GM12875 (cell line): Measurements from ENCODE around the gene SIK3.

Source experiments
- H3K4me3 ChIP-seq: one replicate; pipeline ENCODE4 v1.5.1; 2011; ENCODE audit warnings: low read depth, low read length, control low read depth
- TF ChIP-seq, protein P1 (sequence below): IDR thresholded peaks from 2 replicates; pipeline ENCODE4 v1.5.1; 2011; ENCODE audit warnings: low read depth, mild to moderate bottlenecking, control low read depth, inconsistent platforms, low read length, moderate library complexity, borderline replicate concordance; ENCODE audit not compliant: insufficient read depth

Gene SIK3

DNA sequence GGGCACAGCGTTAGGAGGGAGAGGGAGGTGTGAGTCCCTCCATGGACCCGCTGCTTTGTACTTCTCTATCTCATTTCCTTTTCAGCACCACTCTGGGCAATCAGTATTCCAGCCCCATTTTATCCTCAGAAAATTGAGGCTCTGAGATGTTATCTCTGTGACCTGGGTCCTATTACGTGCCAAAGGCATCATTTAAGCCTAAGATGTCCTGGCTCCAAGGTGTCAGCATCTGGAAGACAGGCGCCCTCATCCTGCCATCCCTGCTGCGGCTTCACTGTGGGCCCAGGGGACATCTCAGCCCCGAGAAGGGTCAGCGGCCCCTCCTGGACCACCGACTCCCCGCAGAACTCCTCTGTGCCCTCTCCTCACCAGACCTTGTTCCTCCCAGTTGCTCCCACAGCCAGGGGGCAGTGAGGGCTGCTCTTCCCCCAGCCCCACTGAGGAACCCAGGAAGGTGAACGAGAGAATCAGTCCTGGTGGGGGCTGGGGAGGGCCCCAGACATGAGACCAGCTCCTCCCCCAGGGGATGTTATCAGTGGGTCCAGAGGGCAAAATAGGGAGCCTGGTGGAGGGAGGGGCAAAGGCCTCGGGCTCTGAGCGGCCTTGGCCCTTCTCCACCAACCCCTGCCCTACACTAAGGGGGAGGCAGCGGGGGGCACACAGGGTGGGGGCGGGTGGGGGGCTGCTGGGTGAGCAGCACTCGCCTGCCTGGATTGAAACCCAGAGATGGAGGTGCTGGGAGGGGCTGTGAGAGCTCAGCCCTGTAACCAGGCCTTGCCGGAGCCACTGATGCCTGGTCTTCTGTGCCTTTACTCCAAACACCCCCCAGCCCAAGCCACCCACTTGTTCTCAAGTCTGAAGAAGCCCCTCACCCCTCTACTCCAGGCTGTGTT, 269.4 kb downstream of the SIK3 start:
- TF ChIP-seq, protein P1, sequence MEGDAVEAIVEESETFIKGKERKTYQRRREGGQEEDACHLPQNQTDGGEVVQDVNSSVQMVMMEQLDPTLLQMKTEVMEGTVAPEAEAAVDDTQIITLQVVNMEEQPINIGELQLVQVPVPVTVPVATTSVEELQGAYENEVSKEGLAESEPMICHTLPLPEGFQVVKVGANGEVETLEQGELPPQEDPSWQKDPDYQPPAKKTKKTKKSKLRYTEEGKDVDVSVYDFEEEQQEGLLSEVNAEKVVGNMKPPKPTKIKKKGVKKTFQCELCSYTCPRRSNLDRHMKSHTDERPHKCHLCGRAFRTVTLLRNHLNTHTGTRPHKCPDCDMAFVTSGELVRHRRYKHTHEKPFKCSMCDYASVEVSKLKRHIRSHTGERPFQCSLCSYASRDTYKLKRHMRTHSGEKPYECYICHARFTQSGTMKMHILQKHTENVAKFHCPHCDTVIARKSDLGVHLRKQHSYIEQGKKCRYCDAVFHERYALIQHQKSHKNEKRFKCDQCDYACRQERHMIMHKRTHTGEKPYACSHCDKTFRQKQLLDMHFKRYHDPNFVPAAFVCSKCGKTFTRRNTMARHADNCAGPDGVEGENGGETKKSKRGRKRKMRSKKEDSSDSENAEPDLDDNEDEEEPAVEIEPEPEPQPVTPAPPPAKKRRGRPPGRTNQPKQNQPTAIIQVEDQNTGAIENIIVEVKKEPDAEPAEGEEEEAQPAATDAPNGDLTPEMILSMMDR: no peak
- H3K4me3 ChIP-seq: no peak overlapping the region

DNA sequence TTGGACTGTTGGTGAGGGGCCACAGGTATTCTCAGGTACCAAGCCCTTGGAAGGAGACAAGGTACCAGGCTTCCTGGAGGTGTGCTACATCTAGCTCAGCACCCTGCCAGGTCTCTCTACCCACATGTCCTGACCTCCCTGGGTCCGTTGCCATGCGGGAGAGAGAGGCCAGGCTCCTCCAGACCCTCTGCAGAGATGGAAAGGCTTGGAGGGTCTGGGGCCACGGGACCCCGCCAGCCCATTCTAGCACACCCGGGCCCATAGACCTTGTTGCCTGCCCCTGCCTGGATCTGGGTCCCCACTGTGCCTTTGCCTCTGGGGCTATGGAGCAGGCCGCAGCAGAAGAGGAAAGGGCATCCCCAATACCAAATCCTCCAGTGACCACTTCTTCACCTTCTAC, 270.8 kb downstream of the SIK3 start:
- H3K4me3 ChIP-seq: no peak overlapping the region
- TF ChIP-seq, protein P1: no peak

DNA sequence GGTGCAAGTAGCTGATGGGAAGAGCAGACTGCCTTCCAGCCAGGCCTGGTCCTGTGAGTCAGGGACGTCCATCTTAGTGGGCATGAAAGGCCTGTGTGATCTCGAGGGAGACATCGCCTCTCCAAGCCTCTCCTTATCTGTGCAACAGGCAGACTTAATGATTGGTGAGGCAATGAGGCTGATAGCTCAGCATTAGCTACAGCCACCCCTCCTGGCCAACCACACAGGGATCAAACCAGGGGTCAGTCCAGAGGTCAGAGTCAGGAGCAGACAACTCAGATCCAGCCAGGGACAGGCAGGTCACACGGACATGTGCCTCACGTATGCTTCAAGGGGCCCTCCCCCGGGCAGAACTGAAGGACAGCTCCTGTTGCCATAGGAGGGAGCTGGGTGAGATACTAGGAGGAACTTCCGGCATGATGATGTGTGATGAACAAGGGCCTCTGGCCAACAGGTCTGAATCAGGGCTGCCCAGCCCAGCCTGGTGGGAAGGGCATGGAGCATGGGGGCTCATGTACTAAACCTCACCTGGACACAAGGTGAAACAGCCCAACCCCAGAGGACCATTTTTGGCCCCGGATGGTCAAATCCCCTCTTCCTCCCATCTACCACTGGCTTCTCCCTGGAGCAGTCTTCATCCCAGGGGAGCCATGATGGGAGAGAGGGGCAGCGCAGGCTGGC, 271.3 kb downstream of the SIK3 start:
- H3K4me3 ChIP-seq: no peak overlapping the region
- TF ChIP-seq, protein P1: no peak

DNA sequence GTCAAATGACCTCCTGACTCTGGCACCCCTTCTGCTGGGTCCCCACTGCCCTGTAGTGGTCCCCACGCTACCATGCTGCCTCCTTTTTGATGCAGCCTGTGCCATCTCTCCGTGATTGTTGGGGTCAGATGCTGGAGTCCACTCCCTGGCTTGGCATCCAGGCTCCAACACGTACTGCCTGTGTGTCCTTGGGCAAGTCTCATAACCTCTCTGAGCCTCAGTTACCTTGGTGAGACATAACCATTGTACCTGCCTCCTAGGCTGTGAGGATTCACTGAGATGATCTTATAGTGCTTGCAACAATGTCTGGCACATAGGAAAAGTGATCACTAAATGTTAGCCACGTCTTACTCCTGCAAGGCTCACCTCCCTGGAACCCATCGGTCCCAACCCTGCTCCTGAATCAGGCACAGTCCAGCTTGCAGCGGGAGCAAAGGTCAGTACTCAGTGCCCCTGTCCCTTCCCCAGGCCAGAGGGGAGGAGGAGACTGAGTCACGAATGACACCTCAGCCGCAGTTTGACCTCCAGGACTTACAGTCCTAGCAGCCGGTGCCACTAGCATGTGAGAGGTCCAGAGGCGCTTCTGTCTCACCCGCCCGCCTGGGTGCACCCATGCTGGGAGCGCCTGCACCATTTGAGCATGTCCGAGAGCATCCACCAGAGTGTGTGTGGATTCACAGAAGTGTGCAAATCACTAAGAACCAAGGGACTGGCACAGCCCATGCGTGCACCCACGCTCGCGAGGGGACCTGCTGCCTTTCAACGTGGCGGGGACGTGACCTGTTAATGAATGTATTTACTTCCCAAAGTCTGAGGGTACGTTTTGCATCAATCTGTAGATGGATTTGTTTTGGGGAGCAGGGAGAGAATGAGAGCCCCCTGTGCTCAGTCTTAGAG, 272.1 kb downstream of the SIK3 start:
- TF ChIP-seq, protein P1: no peak
- no peak overlapping the region for H3K4me3 ChIP-seq

DNA sequence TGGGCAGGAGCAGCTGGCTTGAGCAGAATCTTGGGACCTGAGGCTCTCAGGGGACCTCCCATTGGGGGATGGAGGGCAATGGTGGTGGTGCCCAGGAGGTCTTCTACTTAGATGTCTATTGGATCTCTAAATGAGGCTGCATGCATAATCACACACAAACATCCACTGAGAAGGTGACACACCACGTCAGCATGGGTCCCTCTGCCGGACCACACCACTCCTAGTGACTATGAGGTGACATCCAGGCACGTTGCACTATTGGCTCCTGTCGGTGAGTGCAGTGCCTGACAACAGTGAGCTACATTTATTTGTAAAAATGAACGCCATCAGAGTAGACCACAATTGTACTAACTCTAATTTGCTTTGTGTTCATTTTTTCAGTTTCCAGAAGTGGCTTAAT, 272.8 kb downstream of the SIK3 start:
- TF ChIP-seq, protein P1: no peak
- H3K4me3 ChIP-seq: no peak overlapping the region

DNA sequence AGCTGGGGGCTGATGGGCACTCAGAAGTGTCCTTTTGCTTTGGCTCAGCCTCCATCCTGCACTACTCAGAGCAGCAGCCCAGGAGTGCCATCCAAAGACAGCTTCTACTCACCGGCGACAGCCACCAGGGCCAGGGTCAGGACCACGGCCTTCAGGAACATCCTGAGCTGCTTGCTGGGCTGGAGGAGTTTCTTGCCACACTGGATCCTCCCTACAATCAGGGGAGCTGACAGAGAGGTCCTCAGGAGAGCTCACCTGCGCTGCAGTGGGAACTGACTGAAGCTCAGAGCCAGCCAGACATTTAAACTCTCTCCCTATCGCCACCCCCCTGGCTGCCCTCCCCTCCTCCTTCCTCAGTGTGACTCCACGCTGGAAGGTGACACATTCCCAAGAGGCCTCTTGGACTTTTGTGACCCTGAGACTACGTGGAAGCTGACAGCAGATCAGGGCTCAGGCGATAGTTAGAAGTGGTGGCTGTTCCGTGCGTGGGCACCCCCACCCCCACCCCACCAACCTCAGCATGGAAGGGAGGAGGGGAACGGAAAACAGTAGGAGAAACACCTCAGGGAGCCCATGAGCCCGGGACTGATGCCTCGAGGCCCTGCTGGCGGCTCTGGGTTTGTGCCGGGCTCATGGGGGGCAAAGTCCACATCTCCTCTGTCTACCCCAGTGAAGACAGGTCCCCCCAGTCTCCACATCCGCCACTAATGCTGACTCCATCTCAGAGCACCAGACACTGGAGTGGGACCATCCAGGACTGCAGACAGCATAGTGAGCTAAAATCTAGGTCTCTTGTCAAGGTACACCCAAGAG, 275.0 kb downstream of the SIK3 start, which contains the start of gene APOA4:
TSS of gene APOA4 (minus strand) at position 274 of the 813 bp plus-strand sequence. CDS start at position 161, 113 bp downstream.
- H3K4me3 ChIP-seq: no peak within 1 kb of the TSS
- TF ChIP-seq, protein P1: no peak
